Stimulated activated CD4-positive, alpha-beta T cell treated with anti-CD3 and anti-CD28 coated beads, Interleukin-12 subunit alpha, Interleukin-12 subunit beta, amount 100 ng/mL, for 24 hours (primary cell): ENCODE results near the gene ZNF385B.

ENCODE experiments used
- DNase-seq, 2 experiments: peaks; one replicate each; pipeline ENCODE4 v3.0.0-alpha.2; 2020; ENCODE audit warnings: low read depth in 2 of 2

ZNF385B gene

DNA sequence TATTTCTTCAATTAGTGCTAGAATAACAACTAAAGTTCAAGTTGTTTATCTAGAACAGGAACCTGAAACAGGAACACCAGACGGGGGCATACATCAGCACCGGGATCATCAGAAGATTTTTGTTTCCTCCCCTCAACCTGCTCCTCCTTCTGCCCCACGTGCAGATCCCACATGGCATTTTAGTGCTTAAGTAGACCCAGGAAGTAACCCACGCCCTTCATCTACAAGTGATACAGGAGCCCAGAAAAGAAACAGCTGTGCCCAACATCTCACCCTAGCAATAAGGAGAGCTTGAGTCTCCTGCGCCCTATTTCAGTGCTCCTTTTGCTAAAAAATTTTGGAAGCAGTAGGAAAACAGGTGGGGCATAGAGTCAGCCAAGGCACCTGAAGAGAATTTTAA lies 5.2 kb downstream of the ZNF385B start:
- no peak for DNase-seq

- DNase-seq: no peak
Measured at GRCh38 chr2:179855673-179856072, 5.7 kb downstream of the ZNF385B start.

DNA sequence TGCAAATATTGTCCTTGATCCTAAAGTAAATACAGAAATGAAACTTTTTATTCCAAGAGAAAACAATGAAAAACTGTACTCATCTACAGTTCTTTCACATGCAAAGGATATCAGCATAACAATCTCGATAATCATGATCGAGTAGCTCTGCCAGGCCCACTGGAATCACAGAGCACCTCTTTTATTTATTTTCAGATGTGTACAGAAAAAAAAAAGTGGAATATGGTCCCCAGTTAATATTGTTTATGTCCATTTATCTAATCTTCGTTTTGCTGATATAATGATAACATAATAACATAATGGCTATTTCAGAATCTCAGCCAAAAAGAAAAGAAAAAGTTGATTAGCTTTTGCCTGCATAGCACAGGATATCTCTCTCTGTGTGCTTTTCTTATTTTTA lies 6.5 kb downstream of the ZNF385B start:
- no peak for DNase-seq

DNA sequence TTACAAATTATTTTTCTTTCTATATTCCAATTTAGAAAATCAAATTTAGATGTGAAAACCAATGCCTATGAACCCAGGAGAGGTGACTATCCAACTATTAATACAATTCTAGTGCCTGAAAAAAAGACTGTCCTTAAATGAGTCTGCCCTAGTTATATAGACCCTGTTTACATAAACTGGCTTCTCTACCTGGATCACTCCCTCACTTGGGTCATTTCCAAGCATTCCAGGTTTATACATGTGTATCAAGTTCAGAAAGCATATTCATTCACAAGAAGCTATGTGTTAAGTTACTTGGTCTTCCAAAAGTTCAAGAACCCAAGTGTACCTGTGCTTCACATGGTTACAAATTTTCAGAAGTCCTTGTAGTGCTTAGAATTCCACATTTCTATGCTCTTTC lies 8.3 kb downstream of the ZNF385B start:
- no peak for DNase-seq

- no peak for DNase-seq
Measured at GRCh38 chr2:179850188-179850587, 11.2 kb downstream of the ZNF385B start.

- DNase-seq: no peak
Measured at GRCh38 chr2:179849719-179850118, 11.7 kb downstream of the ZNF385B start.

- DNase-seq: no peak
Measured at GRCh38 chr2:179843541-179843940, 17.9 kb downstream of the ZNF385B start.

DNA sequence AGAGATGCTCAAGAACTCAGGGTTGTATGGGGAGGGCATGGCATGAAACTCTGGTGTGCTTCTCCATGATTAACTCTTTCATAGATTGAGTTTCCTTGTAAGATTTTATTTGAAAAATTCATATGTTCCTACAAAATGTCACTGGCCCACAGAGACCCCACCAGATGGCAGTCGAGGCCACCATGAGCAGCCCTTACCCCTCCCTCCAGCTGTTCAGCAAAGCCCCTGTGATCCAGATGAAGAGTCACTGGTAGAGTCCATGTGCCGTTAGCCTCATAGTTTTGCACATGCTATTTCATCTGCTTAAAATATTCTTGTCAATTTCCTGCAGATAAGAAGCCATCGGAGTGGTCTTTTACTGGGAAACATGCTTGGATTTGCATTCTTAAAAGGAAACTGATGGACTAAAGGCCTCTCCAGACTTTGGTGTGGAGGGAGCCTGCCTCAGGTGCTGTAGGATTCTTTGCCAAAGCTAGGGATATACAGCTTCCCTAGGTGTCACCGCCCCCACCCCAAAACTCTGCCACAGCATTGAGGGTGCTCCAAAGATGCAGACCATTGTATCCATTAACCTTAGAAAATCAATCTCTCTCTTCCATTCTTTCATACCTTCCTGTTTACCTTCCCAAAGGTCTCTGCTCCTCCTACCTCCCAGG lies 18.8 kb downstream of the ZNF385B start:
- no peak for DNase-seq

DNA sequence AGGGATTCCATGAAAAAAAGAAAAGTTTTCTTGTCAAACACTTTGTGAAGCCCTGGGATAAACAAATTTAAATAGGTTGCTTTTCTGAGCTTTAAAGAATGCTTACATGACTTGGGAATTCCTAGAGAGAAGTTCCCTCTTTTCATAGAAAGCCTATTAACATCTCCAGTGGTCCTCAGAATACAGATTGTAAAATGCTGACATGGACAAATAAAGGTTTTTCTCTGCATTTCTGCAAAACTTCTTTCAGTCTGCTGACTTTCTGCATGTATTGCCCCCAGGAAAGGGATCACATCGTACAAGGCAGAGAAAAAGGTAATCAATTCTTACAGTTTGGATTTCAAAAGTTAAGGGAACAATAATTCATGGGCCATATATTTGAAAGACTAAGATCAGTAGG lies 20.6 kb downstream of the ZNF385B start:
- no peak for DNase-seq

GRCh38 chr2:179837408-179837807 lies 24.0 kb downstream of the ZNF385B start:
- DNase-seq: no peak

DNA sequence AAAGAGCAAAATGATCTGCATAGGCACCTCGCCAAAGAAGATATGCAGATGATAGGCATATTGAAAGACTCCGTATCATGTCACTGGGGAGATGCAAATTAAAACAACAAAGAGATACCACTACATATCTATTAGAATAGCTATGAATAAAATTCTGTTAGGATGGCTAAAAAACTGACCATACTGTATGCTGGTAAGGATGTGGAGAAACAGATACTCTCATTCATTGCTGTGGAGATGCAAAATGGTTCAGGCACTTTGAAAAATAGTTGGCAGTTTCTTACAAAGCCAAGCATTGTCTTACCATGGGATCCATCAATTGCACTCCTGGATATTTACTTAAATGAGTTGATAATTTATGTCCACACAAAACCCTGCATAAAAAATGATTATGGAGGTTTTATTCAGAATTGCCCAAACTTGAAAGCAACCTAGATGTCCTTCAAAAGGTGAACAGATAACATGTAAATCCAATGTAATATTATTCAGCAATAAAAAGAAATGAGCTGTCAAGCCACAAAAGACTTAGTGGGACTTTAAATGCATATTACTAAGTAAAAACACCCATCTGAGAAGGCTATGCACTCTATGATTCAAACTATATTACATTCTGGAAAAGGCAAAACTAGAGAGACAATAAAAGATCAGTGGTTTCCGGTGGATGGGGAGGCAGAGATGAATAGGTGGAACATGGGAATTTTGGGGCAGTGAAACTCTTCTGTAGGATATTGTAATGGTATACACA lies 31.2 kb downstream of the ZNF385B start:
- DNase-seq: no peak

GRCh38 chr2:179826297-179826696 lies 35.1 kb downstream of the ZNF385B start:
- no peak for DNase-seq

DNA sequence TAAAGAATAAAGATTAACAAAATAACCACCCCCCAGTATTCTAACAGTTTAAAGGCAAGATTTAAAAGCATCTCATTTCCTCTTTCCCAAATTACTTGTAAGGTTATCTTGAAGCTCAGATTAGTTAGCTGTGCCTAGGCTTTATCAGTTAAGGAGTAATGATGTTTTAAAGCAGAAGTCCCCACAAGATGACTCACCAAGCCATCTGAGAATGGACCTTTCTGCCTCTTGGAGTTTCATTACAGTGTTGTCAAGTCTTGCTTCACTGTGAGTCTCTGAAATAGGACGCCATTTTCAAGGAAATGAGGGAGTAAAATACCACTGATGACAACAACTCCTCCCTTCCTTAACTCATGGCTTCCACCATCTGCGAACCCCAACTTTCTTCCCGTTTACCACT lies 35.9 kb downstream of the ZNF385B start:
- no peak for DNase-seq

DNA sequence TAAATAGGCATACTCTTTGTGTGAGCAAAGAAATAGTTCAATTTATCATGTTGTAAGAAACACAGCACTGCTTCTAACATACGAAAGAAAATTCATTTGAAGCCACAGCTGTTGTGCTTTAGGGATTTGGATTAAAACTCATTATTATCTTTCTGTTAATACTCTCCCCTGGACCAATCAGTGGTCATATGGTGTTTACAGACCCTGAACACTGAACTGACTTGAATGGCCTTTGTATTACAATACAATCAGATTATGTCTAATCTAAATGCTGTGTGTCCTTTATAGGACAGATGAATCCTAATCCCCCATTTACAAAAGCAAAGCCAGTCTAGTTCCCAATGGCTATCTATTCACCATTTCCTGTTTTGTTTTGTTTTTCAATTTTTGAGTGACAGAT lies 36.5 kb downstream of the ZNF385B start:
- DNase-seq: no peak

GRCh38 chr2:179822540-179822939 lies 38.9 kb downstream of the ZNF385B start:
- DNase-seq: no peak

DNA sequence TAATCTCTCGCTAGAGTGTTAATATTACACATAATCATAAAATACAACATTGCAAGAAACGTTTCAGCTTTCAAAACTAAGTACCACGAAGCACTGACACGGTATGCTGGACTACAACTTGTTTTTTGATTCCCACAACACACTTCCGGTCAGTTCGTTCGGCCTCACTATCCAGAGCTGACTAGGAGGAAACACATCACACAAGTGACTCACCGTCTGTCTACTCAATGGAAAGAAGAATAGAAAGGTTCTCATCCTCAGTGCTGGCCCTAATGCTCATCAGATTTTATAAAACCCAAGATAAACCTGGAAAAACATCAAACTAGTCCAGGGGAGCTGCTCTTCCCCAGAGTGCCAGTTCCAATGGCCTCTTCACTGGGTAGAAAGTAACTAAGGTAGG lies 42.9 kb downstream of the ZNF385B start:
- no peak for DNase-seq

DNA sequence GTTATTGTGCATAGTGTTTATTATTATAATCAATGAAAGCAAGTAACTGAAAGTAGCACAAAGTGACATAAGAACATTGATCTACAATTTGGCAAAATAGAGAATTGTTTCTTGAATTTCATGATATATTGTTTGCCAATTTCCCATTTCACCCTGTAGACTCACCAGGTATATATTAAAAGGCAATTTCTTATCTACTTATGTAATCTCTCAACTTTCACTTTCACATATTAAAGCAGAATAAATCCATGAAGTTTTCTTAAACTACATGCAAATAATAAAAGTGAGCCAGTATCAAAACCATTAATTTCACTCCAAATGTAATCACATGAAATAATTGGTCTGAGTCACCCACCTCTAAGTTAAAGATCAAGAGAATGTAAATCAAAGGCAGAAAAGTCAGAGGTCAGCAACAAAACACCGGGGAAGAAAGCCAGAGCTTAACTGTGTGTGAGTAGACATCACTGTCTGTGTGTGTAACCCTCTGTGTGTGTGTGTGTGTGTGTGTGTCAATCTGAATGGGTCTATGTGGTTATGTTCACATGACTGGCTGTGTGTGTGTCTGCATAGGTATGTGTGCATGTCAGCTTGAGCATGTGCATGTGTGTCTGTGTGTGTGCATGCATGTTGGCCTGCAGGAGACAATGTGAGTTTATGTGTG lies 44.1 kb downstream of the ZNF385B start:
- DNase-seq: no peak

DNA sequence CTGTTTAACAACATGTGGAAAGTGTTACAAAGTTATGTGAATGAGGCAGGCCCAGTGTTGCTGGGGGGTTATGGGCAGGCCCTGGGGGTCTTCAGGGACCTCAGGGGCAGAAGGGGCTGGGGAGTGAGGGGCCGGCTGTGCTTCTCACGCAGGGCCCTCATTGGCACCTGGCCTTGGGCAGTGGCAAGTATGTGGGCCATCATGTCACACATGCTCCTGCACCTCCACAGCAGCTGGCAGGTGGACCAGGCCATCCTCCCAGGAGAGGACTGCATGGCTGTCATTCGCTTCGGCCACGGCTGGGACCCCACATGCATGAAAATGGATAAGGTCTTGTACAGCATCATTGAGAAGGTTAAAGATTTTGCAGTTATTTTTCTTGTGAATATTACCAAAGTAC lies 47.4 kb downstream of the ZNF385B start:
- DNase-seq: no peak

- DNase-seq: no peak
Measured at GRCh38 chr2:179812501-179812900, 48.9 kb downstream of the ZNF385B start.

DNA sequence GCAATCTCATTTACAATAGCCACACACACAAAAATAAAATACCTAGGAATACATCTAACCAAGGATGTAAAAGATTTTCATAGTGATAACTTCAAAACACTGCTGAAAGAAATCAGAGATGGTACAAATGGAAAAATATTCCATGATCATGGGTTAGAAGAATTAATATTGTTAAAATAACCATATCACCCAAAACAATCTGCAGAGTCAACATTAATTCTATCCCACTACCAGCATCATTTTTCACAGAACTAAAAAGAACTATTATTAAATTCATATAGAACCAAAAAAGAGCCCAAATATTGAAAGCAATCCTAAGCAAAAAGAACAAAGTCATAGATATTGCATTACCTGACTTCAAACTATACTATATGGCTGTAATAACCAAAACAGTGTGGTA lies 50.4 kb downstream of the ZNF385B start:
- DNase-seq: no peak

DNA sequence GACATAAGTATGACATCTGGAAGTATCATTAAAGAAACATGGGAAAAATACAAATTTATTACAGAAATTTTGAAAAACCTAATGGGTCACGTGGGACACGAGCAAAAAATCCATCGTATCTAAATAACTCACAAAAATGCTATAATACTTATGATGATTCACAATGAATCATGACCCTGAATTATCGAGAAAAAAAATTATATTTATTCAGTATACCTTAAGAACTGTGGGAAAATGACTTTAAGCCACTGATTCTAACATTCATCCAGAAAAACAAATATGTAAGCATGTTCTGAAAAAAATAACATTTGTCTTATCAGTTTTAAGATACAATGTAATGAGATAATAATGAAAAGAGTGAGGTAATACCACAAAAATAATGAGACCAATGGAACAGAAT lies 51.8 kb downstream of the ZNF385B start:
- no peak for DNase-seq

- DNase-seq: no peak
Measured at GRCh38 chr2:179805001-179805400, 56.4 kb downstream of the ZNF385B start.

DNA sequence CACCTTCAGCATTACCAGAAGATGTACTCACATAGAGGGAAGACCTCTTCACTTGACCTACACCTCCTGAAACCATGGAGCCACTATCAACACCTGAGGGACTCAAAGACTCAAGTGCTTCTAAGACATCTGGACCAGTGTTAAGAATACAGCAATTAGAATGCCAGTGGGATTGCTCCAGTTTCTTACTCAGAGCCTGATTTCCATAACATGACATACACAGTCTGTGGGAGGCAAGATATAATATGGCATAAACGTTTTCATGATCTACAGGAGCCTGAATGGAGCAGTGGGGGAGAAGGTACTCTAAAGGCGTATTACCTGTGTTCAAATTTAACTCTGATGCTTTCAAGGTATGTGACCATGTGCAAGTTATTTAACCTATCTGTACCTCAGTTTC lies 57.2 kb downstream of the ZNF385B start:
- no peak for DNase-seq
